ENCODE results near the gene CA10. TPM values are rescaled to one million over a fixed set of nuclear protein-coding genes. Genes with fewer than 3 reads are reported as not detected.

Gene CA10
- total and polyA plus RNA-seq, 9 of the 15 experiments (the other 6 are each of a cell fraction or from before 2014, with no cell fraction given): not detected

GRCh38 chr17:51951741-51952140 is 206.8 kb downstream of the CA10 start:
- TF ChIP-seq IRF2 (CRISPR knock-in tag; IDR thresholded peaks at IDR 0.05): no peak
- no peak for TF ChIP-seq CEBPG (CRISPR knock-in tag; IDR thresholded peaks at IDR 0.05)
- no peak for TF ChIP-seq CEBPG (tag; conservative IDR thresholded peaks at IDR 0.05 in 1 of 2, IDR thresholded peaks at IDR 0.05 in 1 of 2)
- TF ChIP-seq ZNF639 (CRISPR knock-in tag; conservative IDR thresholded peaks at IDR 0.05 in 1 of 2, IDR thresholded peaks at IDR 0.05 in 1 of 2): no peak
- no peak for TF ChIP-seq EWSR1 (IDR thresholded peaks at IDR 0.05; ENCODE audit: borderline replicate concordance, low read depth, partially characterized antibody)
- no peak for TF ChIP-seq NELFE (IDR thresholded peaks at IDR 0.05; ENCODE audit: insufficient read depth, insufficient read length)
- TF ChIP-seq THRAP3 (IDR thresholded peaks at IDR 0.05; ENCODE audit: borderline replicate concordance): no peak
- TF ChIP-seq ZNF436 (CRISPR knock-in tag; IDR thresholded peaks at IDR 0.05): no peak
- TF ChIP-seq PBX2 (CRISPR knock-in tag; IDR thresholded peaks at IDR 0.05; ENCODE audit: low read depth): no peak
- TF ChIP-seq PBX2 (tag; conservative IDR thresholded peaks at IDR 0.05; ENCODE audit: low read depth): no peak
- no peak for TF ChIP-seq CTCFL (IDR thresholded peaks at IDR 0.05; ENCODE audit: borderline replicate concordance, insufficient read depth, low read depth, low read length, poor library complexity, severe bottlenecking)
- no peak for TF ChIP-seq LCOR (CRISPR knock-in tag; IDR thresholded peaks at IDR 0.05)
- no peak for FAIRE-seq
- H3K4me1 ChIP-seq (replicated peaks in 1 of 2; ENCODE audit: control insufficient read depth in 2 of 2, insufficient read depth in 2 of 2, low read length in 2 of 2): no peaks in the 10 kb centered on the region
- WGBS (ENCODE audit: insufficient coverage, low coverage, missing lambda C conversion rate): 0% methylated on average over 2 of the region's 2 CpGs
- CTCF ChIA-PET (ENCODE audit: low intra/inter-chr PET ratio): no interaction called here
- DNase-seq (ENCODE audit: extremely low read depth in 1 of 4, low spot score in 3 of 4): no peak
- no peaks in the 10 kb centered on the region for H3K36me3 ChIP-seq (ENCODE audit: control insufficient read depth, insufficient read depth, low read length)
- ATAC-seq: no peak
- H3K4me2 ChIP-seq (ENCODE audit: insufficient read depth, low read length): no peak overlapping the region
- in situ Hi-C loops (cut with MboI) (no loop called here), intact Hi-C loops (cut with micrococcal nuclease) (no loop called here)
- no TSS peak for BruUV-seq (replicated peaks)
- H3K4me3 ChIP-seq: no peak overlapping the region
- H3K9me3 ChIP-seq (replicated peaks; ENCODE audit: control insufficient read depth, insufficient read depth, low read depth, low read length): no peaks in the 10 kb centered on the region
- H3K79me2 ChIP-seq (ENCODE audit: control insufficient read depth, insufficient read depth, low read length): no peaks in the 10 kb centered on the region
- H4K20me1 ChIP-seq (replicated peaks; ENCODE audit: control insufficient read depth, insufficient read depth, low read length): no peaks in the 10 kb centered on the region
- no peak overlapping the region for H3K27ac ChIP-seq (ENCODE audit: extremely low read depth, low read depth, low read length)
- POLR2A ChIA-PET: no interaction called here
- H3K9me1 ChIP-seq (ENCODE audit: control insufficient read depth, insufficient read depth, low read length): no peaks in the 10 kb centered on the region
- no peaks in the 10 kb centered on the region for H3K27me3 ChIP-seq (ENCODE audit: control insufficient read depth in 2 of 2, insufficient read depth in 2 of 2, low read length in 2 of 2)
- H2AFZ ChIP-seq (ENCODE audit: low read depth, low read length): no peak overlapping the region
- H3K9ac ChIP-seq (ENCODE audit: insufficient read depth in 1 of 2, low read depth in 2 of 2, low read length in 2 of 2): no peak overlapping the region

Data from K562 (cell line).